H9 (cell line): Measurements from ENCODE around the gene HSPA8. TPM values are rescaled to one million over a fixed set of nuclear protein-coding genes. Genes with fewer than 3 reads are reported as not detected.

Experiments used
- DNase-seq: peaks from one replicate; pipeline ENCODE4 v3.0.0-alpha.2; 2017
- H2AFZ ChIP-seq: one replicate; pipeline ENCODE4 v1.6.1; 2013; ENCODE audit warnings: mild to moderate bottlenecking, low read length, control low read depth, moderate library complexity
- H2AK5ac ChIP-seq: 2 replicates; pipeline ENCODE4 v1.6.1; 2013; ENCODE audit warnings: low read length, control low read depth, mixed read lengths; ENCODE audit not compliant: insufficient read length
- H2BK120ac ChIP-seq: one replicate; pipeline ENCODE4 v1.6.1; 2013; ENCODE audit warnings: low read depth, mild to moderate bottlenecking, low read length, control low read depth, inconsistent platforms; ENCODE audit not compliant: poor library complexity, severe bottlenecking
- H2BK12ac ChIP-seq: 2 replicates; pipeline ENCODE4 v1.6.1; 2013; ENCODE audit warnings: low read length, control low read depth, mixed read lengths, low read depth; ENCODE audit not compliant: insufficient read length
- H2BK15ac ChIP-seq: 2 replicates; pipeline ENCODE4 v1.6.1; 2013; ENCODE audit warnings: low read depth, low read length, control low read depth
- H2BK20ac ChIP-seq: one replicate; pipeline ENCODE4 v1.6.1; 2013; ENCODE audit warnings: low read depth, mild to moderate bottlenecking, low read length, control low read depth, inconsistent platforms; ENCODE audit not compliant: poor library complexity, severe bottlenecking
- H2BK5ac ChIP-seq: 2 replicates; pipeline ENCODE4 v1.6.1; 2013; ENCODE audit warnings: low read length, control low read depth, mixed read lengths; ENCODE audit not compliant: insufficient read length
- H3K14ac ChIP-seq: 2 replicates; pipeline ENCODE4 v1.6.1; 2013; ENCODE audit warnings: low read length, control low read depth; ENCODE audit not compliant: insufficient read depth
- H3K18ac ChIP-seq: 2 replicates; pipeline ENCODE4 v1.6.1; 2013; ENCODE audit warnings: low read depth, mild to moderate bottlenecking, mixed read lengths, low read length, control low read depth; ENCODE audit not compliant: insufficient read length
- H3K23ac ChIP-seq: 2 replicates; pipeline ENCODE4 v1.6.1; 2013; ENCODE audit warnings: low read length, control low read depth, mixed read lengths, low read depth; ENCODE audit not compliant: insufficient read length
- H3K23me2 ChIP-seq: 2 replicates; pipeline ENCODE4 v1.6.1; 2013; ENCODE audit warnings: low read depth, mild to moderate bottlenecking, mixed read lengths, low read length, control low read depth; ENCODE audit not compliant: insufficient read length, poor library complexity, severe bottlenecking
- H3K27ac ChIP-seq: 2 replicates; pipeline ENCODE4 v1.5.1; 2013; ENCODE audit warnings: low read length, control low read depth, mixed read lengths, low read depth; ENCODE audit not compliant: insufficient read length
- H3K27me3 ChIP-seq: 2 replicates; pipeline ENCODE4 v1.6.1; 2013; ENCODE audit warnings: low read length, control low read depth, inconsistent platforms; ENCODE audit not compliant: insufficient read depth
- H3K4ac ChIP-seq: 2 replicates; pipeline ENCODE4 v1.6.1; 2013; ENCODE audit warnings: low read depth, mild to moderate bottlenecking, control low read depth, inconsistent platforms, low read length, moderate library complexity
- H3K4me1 ChIP-seq: 2 replicates; pipeline ENCODE4 v1.6.1; 2013; ENCODE audit warnings: low read length, control low read depth, inconsistent platforms; ENCODE audit not compliant: insufficient read depth
- H3K4me2 ChIP-seq: 2 replicates; pipeline ENCODE4 v1.6.1; 2013; ENCODE audit warnings: low read length, control low read depth, mixed read lengths; ENCODE audit not compliant: insufficient read length, insufficient read depth
- H3K56ac ChIP-seq: 2 replicates; pipeline ENCODE4 v1.6.1; 2013; ENCODE audit warnings: low read depth, mild to moderate bottlenecking, mixed read lengths, low read length, control low read depth; ENCODE audit not compliant: insufficient read length
- H3K79me1 ChIP-seq: 2 replicates; pipeline ENCODE4 v1.6.1; 2013; ENCODE audit warnings: low read depth, mild to moderate bottlenecking, moderate library complexity, low read length, control low read depth, inconsistent platforms; ENCODE audit not compliant: insufficient read depth, poor library complexity, severe bottlenecking
- H3K79me2 ChIP-seq: 2 replicates; pipeline ENCODE4 v1.6.1; 2013; ENCODE audit warnings: low read length, control low read depth, inconsistent platforms; ENCODE audit not compliant: insufficient read depth
- H3K9ac ChIP-seq: 2 replicates; pipeline ENCODE4 v1.6.1; 2013; ENCODE audit warnings: low read length, control low read depth, mixed read lengths; ENCODE audit not compliant: insufficient read length; ENCODE audit errors: extremely low read depth
- H3K9me3 ChIP-seq: one replicate; pipeline ENCODE4 v1.6.1; 2013; ENCODE audit warnings: low read depth, low read length, inconsistent platforms; ENCODE audit not compliant: control insufficient read depth
- H3T11ph ChIP-seq: one replicate; pipeline ENCODE4 v1.6.1; 2013; ENCODE audit warnings: mild to moderate bottlenecking, low read length, control low read depth, inconsistent platforms
- H4K20me1 ChIP-seq: one replicate; pipeline ENCODE4 v1.6.1; 2013; ENCODE audit not compliant: control insufficient read depth, insufficient read length, insufficient read depth
- H4K5ac ChIP-seq: 2 replicates; pipeline ENCODE4 v1.6.1; 2013; ENCODE audit warnings: low read depth, mild to moderate bottlenecking, mixed read lengths, low read length, control low read depth; ENCODE audit not compliant: insufficient read length
- H4K8ac ChIP-seq: replicated peaks from 2 replicates; pipeline ENCODE4 v1.6.1; 2013; ENCODE audit warnings: low read length, control low read depth, mixed read lengths, low read depth; ENCODE audit not compliant: insufficient read length
- H4K91ac ChIP-seq: 2 replicates; pipeline ENCODE4 v1.6.1; 2013; ENCODE audit warnings: low read depth, mild to moderate bottlenecking, moderate library complexity, mixed read lengths, low read length, control low read depth; ENCODE audit not compliant: insufficient read length
- H3K27ac Mint-ChIP-seq, 3 experiments: 2 replicates in 2 of 3; 3 replicates in 1 of 3; pipeline ENCODE4 v1.8.0; 2020 to 2021; ENCODE audit warnings: mixed read lengths in 3 of 3, mild to moderate bottlenecking in 1 of 3, moderate library complexity in 1 of 3
- H3K27me3 Mint-ChIP-seq: 2 replicates; pipeline ENCODE4 v1.8.0; 2021; ENCODE audit warnings: low read depth, mild to moderate bottlenecking, moderate library complexity, mixed read lengths
- H3K36me3 Mint-ChIP-seq, 3 experiments: 2 replicates in 2 of 3; 3 replicates in 1 of 3; pipeline ENCODE4 v1.8.0; 2020 to 2021; ENCODE audit warnings: low read depth in 3 of 3, mixed read lengths in 3 of 3; ENCODE audit not compliant: insufficient read depth in 1 of 3
- H3K4me1 Mint-ChIP-seq, 2 experiments: 2 replicates each; pipeline ENCODE4 v1.8.0; 2020; ENCODE audit warnings: mixed read lengths in 2 of 2
- H3K4me3 Mint-ChIP-seq, 2 experiments: 2 replicates in 1 of 2; 3 replicates in 1 of 2; pipeline ENCODE4 v1.8.0; 2020 to 2021; ENCODE audit warnings: mild to moderate bottlenecking in 2 of 2, mixed read lengths in 2 of 2, moderate library complexity in 1 of 2
- H3K9me3 Mint-ChIP-seq, 2 experiments: 2 replicates in 1 of 2; 3 replicates in 1 of 2; pipeline ENCODE4 v1.8.0; 2020; ENCODE audit warnings: mild to moderate bottlenecking in 2 of 2, mixed read lengths in 2 of 2, moderate library complexity in 1 of 2
- WGBS: extraction: QIAGEN DNeasy Blood & Tissue Kit; methylation state at CpG from one replicate; pipeline ENCODE4 v1.1.7; 2013; ENCODE audit warnings: missing lambda C conversion rate, low lambda C conversion rate, mixed read lengths; ENCODE audit not compliant: insufficient read length; ENCODE audit errors: extremely low coverage; 5-methylcytosine and 5-hydroxymethylcytosine counted together
- total RNA-seq: library from RNA; stranded (reverse); gene quantifications from 2 replicates; pipeline ENCODE4 v1.2.1, GENCODE V29; 2021
- TF ChIP-seq, protein P1 (sequence below): fragments of 200-600 bp; sonication (generic); conservative IDR thresholded peaks from 3 replicates; pipeline ENCODE4 v1.8.0; 2021; ENCODE audit warnings: antibody characterized with exemption, mild to moderate bottlenecking

HSPA8 gene
- total RNA-seq, 1 experiment from 2014 or later = 2,160 TPM

GRCh38 chr11:123062892-123063825, 1.2 kb upstream of the HSPA8 start:
- H3K36me3 Mint-ChIP-seq = peaks cover 38% of the 10 kb centered on the region in 3 experiments
- H4K91ac ChIP-seq = peak overlapping the region; percentile 92
- peak overlapping the region; percentile 88 for H3K27ac ChIP-seq
- H3T11ph ChIP-seq = no peak overlapping the region
- H3K4me1 Mint-ChIP-seq = peaks cover 31 to 45% of the 10 kb centered on the region in 2 experiments
- H3K23ac ChIP-seq = no peak overlapping the region
- peak overlapping the region; percentile 15 for H4K5ac ChIP-seq
- TF ChIP-seq, protein P1, sequence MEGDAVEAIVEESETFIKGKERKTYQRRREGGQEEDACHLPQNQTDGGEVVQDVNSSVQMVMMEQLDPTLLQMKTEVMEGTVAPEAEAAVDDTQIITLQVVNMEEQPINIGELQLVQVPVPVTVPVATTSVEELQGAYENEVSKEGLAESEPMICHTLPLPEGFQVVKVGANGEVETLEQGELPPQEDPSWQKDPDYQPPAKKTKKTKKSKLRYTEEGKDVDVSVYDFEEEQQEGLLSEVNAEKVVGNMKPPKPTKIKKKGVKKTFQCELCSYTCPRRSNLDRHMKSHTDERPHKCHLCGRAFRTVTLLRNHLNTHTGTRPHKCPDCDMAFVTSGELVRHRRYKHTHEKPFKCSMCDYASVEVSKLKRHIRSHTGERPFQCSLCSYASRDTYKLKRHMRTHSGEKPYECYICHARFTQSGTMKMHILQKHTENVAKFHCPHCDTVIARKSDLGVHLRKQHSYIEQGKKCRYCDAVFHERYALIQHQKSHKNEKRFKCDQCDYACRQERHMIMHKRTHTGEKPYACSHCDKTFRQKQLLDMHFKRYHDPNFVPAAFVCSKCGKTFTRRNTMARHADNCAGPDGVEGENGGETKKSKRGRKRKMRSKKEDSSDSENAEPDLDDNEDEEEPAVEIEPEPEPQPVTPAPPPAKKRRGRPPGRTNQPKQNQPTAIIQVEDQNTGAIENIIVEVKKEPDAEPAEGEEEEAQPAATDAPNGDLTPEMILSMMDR = no peak
- no CpG with 5 or more reads among the region's 37 CpGs for WGBS
- no peak overlapping the region for H2BK20ac ChIP-seq
- no peaks in the 10 kb centered on the region for H3K9me3 ChIP-seq
- H2AFZ ChIP-seq = no peak overlapping the region
- no peaks in the 10 kb centered on the region for H3K79me1 ChIP-seq
- peak overlapping the region; percentile 24 for H2BK5ac ChIP-seq
- H3K27me3 Mint-ChIP-seq = peaks cover 3% of the 10 kb centered on the region
- H4K20me1 ChIP-seq = no peaks in the 10 kb centered on the region
- H3K9ac ChIP-seq = peak overlapping the region; percentile 98
- no peaks in the 10 kb centered on the region for H3K4me1 ChIP-seq
- no peak overlapping the region for H3K56ac ChIP-seq
- peak overlapping the region; percentile 88 for H3K4me2 ChIP-seq
- no peak overlapping the region for H4K8ac ChIP-seq
- no peak overlapping the region for H2BK15ac ChIP-seq
- H3K27ac Mint-ChIP-seq = peak overlapping the region; percentile 95 to 100 (median 99)
- no peaks in the 10 kb centered on the region; a peak in 2 of 5 replicates for H3K9me3 Mint-ChIP-seq
- no peak for DNase-seq
- peak overlapping the region; percentile 97 to 99 for H3K4me3 Mint-ChIP-seq
- peak overlapping the region; percentile 48; the same call in 1 of the 2 replicates for H3K4ac ChIP-seq
- H2BK12ac ChIP-seq = no peak overlapping the region
- peak overlapping the region; percentile 98 for H3K18ac ChIP-seq
- peak overlapping the region; percentile 99 for H3K14ac ChIP-seq
- H3K27me3 ChIP-seq = no peaks in the 10 kb centered on the region
- peak overlapping the region; percentile 98 for H2BK120ac ChIP-seq
- no peak overlapping the region for H2AK5ac ChIP-seq
- H3K23me2 ChIP-seq = peaks cover 15% of the 10 kb centered on the region
- H3K79me2 ChIP-seq = peaks cover 18% of the 10 kb centered on the region; the same call in 1 of the 2 replicates
